PFSK-1 (cell line): ENCODE results near the gene MEIOSIN.

ENCODE experiments used
- POLR2AphosphoS5 ChIP-seq: IDR thresholded peaks from 2 replicates; pipeline ENCODE4 v1.6.1; 2012; ENCODE audit warnings: low read depth, mild to moderate bottlenecking, control low read depth, low read length, moderate library complexity
- TAF1 ChIP-seq: IDR thresholded peaks from 2 replicates; pipeline ENCODE4 v1.6.1; 2012; ENCODE audit warnings: low read length, control low read depth, borderline replicate concordance; ENCODE audit not compliant: insufficient read depth
- TF ChIP-seq, protein P1 (sequence below), 2 experiments: IDR thresholded peaks; 2 replicates each; pipeline versions ENCODE4 v1.6.1 to v1.8.0; 2011 to 2012; ENCODE audit warnings: low read depth in 2 of 2, low read length in 2 of 2, control low read depth in 1 of 2, inconsistent platforms in 1 of 2, mild to moderate bottlenecking in 1 of 2, moderate library complexity in 1 of 2; ENCODE audit not compliant: insufficient read depth in 1 of 2

DNA sequence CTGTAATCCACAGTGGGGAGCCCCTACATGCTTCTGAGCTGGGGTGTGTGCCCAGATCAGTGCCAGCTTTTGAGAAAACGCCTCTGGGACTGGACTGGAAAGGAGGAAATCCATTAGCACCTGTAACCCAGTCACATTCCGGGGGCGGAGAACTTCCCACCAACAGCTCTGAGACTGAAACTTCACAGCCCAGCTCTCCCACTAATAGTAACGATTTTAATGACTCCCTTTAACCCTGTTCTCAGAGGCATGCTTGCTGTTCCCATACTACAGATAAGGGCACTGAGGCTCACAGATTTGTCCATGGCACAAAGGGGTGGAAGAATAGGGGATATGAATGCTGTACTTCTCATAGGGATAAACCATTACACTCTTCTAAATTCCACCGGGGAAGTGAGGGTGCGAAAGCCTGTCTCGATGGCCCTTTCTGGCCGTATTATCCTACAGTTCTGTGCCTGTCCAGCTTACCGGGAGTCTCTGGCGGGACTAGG lies 3.4 kb upstream of the MEIOSIN start:
- TF ChIP-seq POLR2AphosphoS5 (no peak), TAF1 (no peak)
- TF ChIP-seq, protein P1, sequence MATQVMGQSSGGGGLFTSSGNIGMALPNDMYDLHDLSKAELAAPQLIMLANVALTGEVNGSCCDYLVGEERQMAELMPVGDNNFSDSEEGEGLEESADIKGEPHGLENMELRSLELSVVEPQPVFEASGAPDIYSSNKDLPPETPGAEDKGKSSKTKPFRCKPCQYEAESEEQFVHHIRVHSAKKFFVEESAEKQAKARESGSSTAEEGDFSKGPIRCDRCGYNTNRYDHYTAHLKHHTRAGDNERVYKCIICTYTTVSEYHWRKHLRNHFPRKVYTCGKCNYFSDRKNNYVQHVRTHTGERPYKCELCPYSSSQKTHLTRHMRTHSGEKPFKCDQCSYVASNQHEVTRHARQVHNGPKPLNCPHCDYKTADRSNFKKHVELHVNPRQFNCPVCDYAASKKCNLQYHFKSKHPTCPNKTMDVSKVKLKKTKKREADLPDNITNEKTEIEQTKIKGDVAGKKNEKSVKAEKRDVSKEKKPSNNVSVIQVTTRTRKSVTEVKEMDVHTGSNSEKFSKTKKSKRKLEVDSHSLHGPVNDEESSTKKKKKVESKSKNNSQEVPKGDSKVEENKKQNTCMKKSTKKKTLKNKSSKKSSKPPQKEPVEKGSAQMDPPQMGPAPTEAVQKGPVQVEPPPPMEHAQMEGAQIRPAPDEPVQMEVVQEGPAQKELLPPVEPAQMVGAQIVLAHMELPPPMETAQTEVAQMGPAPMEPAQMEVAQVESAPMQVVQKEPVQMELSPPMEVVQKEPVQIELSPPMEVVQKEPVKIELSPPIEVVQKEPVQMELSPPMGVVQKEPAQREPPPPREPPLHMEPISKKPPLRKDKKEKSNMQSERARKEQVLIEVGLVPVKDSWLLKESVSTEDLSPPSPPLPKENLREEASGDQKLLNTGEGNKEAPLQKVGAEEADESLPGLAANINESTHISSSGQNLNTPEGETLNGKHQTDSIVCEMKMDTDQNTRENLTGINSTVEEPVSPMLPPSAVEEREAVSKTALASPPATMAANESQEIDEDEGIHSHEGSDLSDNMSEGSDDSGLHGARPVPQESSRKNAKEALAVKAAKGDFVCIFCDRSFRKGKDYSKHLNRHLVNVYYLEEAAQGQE (IDR thresholded peaks at IDR 0.05; ENCODE audit: insufficient read depth in 1 of 2, low read depth in 2 of 2, low read length in 2 of 2), result no peak
